Activated CD8-positive, alpha-beta memory T cell treated with anti-CD3 and anti-CD28 coated beads, Interleukin-2, amount 50 U/mL, for 1 hour (primary cell): Measurements from ENCODE around the gene C1orf87.

Source experiments
- DNase-seq: peaks from one replicate; pipeline ENCODE4 v3.0.0-alpha.2; 2020; ENCODE audit errors: extremely low read depth

C1orf87 gene

DNA sequence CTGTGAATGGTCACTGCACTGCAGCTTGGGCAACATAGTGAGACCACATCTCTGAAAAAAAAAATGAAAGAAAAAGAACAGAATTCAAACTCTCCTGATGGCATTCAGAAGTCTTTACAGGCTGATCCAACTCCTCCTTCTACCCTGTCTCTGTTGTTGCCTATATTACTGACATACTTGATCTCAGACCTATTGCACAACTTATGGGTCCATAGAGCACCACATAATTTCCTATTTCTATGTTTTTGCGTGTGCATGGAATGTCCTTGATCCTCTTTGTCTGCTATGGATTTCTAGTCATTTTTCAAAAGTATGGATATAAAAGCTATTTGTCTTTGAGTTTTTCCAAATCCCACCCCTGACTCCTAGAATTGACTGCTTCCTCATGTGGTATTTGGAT is 124.6 kb downstream of the C1orf87 start:
- no peak for DNase-seq

DNA sequence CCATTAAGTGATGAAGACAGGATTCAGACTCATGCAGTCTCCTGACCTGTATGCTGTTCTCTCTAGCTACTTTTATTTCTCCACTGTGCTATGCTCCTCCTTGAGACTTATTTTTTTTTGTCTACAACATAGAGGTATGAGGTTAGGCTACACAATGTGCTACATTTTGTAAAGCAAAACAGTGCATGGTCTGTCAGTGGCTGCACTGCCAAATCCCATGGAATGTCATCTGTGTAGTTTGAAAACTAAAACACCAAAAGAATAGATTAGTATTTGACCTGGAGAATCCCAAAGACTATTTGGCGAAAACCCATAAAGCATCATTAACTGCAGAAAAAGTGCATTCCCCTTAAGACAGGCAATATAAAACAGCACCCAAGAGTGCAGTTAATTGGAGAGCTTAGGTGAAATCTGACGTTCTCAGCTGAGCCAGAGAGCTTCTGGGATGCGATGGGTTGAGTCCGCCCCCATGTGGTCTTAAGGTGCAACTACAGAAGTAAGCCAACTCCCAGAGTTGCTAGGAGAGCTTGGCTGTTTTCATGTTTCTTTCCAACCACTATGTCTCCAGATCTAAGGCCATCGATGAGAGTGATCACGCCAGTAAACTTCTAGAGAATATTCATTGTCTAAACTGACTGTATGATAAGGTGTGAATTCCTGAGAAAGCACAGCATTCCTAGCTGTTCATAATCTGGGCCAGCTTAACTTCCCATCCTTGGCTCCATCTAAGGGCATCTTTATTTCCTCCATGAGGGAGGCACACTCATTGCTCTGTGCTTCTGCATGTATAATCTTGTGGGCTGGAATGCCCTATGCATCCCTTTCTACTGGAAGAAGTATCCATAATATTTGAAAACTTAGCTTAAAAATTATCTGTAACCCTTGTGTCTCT is 126.3 kb downstream of the C1orf87 start:
- peak; percentile 19 for DNase-seq

DNA sequence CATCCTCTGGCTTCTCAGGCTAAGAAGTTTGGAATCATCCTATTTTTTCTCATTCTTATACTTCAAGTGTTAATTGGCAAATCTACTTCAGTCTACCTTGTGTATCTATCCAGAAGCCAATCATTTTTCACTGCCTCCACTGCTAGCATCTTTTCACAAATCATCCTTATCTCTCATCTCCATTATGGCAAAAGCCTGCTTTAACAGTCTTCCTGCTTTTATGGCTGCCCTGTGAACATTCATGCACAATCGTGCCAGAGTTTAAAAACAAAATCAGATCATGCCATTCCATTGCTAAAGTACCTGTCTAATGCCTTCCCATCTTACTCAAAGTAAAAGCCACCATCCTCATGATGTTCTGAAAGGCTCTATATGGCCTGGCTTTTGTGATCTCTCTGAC is 127.8 kb downstream of the C1orf87 start:
- DNase-seq: no peak
